ENCODE measurements around the gene FCN2. TPM values are rescaled to one million over a fixed set of nuclear protein-coding genes. Genes with fewer than 3 reads are reported as not detected.

Gene FCN2
- polyA plus RNA-seq, 1 of the 3 experiments (the other 2 are of a cell fraction) = not detected

DNA sequence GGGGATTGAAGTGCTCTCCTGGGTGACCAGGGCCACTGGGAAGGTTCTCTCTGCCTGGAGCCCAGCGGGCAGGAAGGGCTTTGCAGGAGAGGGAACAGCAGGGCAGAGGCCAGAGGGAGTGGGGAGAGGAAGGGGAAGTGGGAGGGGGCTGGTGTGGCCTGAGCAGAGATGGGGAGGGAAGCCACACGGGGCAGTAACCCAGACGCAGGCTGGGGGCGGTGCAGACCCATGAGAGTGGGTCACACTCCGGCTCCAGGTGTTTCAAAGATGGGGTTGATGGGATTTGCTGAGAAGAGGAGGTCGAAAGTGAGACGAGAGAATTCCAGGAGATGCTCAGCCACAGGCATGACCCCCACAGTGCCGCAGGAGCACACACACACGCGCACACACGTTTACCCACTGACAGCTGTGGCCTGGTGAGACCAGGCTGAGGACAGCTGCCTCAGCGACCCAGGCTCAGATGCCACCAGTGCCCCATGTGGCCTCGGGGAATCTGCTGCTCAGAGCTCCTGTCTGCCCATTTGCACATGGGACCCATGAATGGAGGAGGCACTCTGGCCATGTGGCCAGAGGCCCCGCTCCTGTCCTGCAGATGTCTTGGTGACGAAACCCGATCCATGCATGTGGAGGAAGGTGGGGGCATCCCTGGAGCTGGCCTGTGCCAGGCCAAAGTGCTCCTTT lies 32.7 kb upstream of the FCN2 start:
- no peak overlapping the region for H3K9ac ChIP-seq
- H4K20me1 ChIP-seq (ENCODE audit: insufficient read depth) = no peaks in the 10 kb centered on the region; the same call in 1 of the 2 replicates
- WGBS (ENCODE audit: low lambda C conversion rate) = 61% methylated on average over 10 of the region's 16 CpGs
- ChIA-PET CTCF (no interaction called here), POLR2A (no interaction called here)
- no peaks in the 10 kb centered on the region for H3K9me3 ChIP-seq
- H3K36me3 ChIP-seq (replicated peaks in 1 of 2; ENCODE audit: control insufficient read depth in 1 of 2, insufficient read depth in 2 of 2, low read length in 1 of 2) = peaks cover 21 to 24% of the 10 kb centered on the region in 2 experiments
- H3K9me2 ChIP-seq = no peaks in the 10 kb centered on the region
- TF ChIP-seq, protein P1, sequence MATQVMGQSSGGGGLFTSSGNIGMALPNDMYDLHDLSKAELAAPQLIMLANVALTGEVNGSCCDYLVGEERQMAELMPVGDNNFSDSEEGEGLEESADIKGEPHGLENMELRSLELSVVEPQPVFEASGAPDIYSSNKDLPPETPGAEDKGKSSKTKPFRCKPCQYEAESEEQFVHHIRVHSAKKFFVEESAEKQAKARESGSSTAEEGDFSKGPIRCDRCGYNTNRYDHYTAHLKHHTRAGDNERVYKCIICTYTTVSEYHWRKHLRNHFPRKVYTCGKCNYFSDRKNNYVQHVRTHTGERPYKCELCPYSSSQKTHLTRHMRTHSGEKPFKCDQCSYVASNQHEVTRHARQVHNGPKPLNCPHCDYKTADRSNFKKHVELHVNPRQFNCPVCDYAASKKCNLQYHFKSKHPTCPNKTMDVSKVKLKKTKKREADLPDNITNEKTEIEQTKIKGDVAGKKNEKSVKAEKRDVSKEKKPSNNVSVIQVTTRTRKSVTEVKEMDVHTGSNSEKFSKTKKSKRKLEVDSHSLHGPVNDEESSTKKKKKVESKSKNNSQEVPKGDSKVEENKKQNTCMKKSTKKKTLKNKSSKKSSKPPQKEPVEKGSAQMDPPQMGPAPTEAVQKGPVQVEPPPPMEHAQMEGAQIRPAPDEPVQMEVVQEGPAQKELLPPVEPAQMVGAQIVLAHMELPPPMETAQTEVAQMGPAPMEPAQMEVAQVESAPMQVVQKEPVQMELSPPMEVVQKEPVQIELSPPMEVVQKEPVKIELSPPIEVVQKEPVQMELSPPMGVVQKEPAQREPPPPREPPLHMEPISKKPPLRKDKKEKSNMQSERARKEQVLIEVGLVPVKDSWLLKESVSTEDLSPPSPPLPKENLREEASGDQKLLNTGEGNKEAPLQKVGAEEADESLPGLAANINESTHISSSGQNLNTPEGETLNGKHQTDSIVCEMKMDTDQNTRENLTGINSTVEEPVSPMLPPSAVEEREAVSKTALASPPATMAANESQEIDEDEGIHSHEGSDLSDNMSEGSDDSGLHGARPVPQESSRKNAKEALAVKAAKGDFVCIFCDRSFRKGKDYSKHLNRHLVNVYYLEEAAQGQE (IDR thresholded peaks at IDR 0.05; ENCODE audit: low read depth, low read length) = no peak
- TF ChIP-seq NRF1 (IDR thresholded peaks at IDR 0.05; ENCODE audit: low read depth, low read length) = no peak
- TF ChIP-seq, protein P2, sequence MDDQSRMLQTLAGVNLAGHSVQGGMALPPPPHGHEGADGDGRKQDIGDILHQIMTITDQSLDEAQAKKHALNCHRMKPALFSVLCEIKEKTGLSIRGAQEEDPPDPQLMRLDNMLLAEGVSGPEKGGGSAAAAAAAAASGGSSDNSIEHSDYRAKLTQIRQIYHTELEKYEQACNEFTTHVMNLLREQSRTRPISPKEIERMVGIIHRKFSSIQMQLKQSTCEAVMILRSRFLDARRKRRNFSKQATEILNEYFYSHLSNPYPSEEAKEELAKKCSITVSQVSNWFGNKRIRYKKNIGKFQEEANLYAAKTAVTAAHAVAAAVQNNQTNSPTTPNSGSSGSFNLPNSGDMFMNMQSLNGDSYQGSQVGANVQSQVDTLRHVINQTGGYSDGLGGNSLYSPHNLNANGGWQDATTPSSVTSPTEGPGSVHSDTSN (IDR thresholded peaks at IDR 0.05) = no peak
- TF ChIP-seq TCF12 (IDR thresholded peaks at IDR 0.05) = no peak
- TF ChIP-seq CHD2 (IDR thresholded peaks at IDR 0.05; ENCODE audit: low read length, partially characterized antibody) = no peak
- TF ChIP-seq, protein P3, sequence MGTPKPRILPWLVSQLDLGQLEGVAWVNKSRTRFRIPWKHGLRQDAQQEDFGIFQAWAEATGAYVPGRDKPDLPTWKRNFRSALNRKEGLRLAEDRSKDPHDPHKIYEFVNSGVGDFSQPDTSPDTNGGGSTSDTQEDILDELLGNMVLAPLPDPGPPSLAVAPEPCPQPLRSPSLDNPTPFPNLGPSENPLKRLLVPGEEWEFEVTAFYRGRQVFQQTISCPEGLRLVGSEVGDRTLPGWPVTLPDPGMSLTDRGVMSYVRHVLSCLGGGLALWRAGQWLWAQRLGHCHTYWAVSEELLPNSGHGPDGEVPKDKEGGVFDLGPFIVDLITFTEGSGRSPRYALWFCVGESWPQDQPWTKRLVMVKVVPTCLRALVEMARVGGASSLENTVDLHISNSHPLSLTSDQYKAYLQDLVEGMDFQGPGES (IDR thresholded peaks at IDR 0.05; ENCODE audit: low read depth, low read length) = no peak
- TF ChIP-seq NFIC (IDR thresholded peaks at IDR 0.05; ENCODE audit: borderline replicate concordance) = no peak
- TF ChIP-seq JUND (IDR thresholded peaks at IDR 0.05) = no peak
- no peak for TF ChIP-seq EP300 (IDR thresholded peaks at IDR 0.05; ENCODE audit: borderline replicate concordance in 1 of 2, low read depth in 1 of 2, low read length in 1 of 2)
- no peak for TF ChIP-seq SIN3A (IDR thresholded peaks at IDR 0.05; ENCODE audit: borderline replicate concordance, low read depth, low read length)
- no peak for TF ChIP-seq EZH2phosphoT487 (IDR thresholded peaks at IDR 0.05; ENCODE audit: borderline replicate concordance, low read depth)
- no peak for TF ChIP-seq FOSL2 (IDR thresholded peaks at IDR 0.05; ENCODE audit: borderline replicate concordance, low read depth)
- no peak for TF ChIP-seq TAF1 (IDR thresholded peaks at IDR 0.05; ENCODE audit: borderline replicate concordance, low read depth, low read length)
- no peak for TF ChIP-seq RAD21 (IDR thresholded peaks at IDR 0.05; ENCODE audit: low read length)
- TF ChIP-seq, protein P4, sequence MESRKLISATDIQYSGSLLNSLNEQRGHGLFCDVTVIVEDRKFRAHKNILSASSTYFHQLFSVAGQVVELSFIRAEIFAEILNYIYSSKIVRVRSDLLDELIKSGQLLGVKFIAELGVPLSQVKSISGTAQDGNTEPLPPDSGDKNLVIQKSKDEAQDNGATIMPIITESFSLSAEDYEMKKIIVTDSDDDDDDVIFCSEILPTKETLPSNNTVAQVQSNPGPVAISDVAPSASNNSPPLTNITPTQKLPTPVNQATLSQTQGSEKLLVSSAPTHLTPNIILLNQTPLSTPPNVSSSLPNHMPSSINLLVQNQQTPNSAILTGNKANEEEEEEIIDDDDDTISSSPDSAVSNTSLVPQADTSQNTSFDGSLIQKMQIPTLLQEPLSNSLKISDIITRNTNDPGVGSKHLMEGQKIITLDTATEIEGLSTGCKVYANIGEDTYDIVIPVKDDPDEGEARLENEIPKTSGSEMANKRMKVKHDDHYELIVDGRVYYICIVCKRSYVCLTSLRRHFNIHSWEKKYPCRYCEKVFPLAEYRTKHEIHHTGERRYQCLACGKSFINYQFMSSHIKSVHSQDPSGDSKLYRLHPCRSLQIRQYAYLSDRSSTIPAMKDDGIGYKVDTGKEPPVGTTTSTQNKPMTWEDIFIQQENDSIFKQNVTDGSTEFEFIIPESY (IDR thresholded peaks at IDR 0.05; ENCODE audit: borderline replicate concordance, low read depth) = no peak
- no peak for TF ChIP-seq GABPA (IDR thresholded peaks at IDR 0.05; ENCODE audit: low read depth)
- TF ChIP-seq SMC3 (IDR thresholded peaks at IDR 0.05; ENCODE audit: low read depth, low read length) = no peak
- no peak for TF ChIP-seq RXRA (IDR thresholded peaks at IDR 0.05; ENCODE audit: borderline replicate concordance, low read depth)
- H3K4me3 ChIP-seq (ENCODE audit: low read depth in 2 of 2, low read length in 1 of 2) = no peak overlapping the region
- H3K27ac ChIP-seq (ENCODE audit: low read depth in 2 of 2, low read length in 1 of 2) = no peak overlapping the region
- H3K27me3 ChIP-seq (ENCODE audit: insufficient read depth) = no peaks in the 10 kb centered on the region
- peaks cover 22% of the 10 kb centered on the region for H3F3A ChIP-seq (replicated peaks; ENCODE audit: insufficient read depth)
- DNase-seq = no peak
- H3K79me2 ChIP-seq (ENCODE audit: insufficient read depth) = no peaks in the 10 kb centered on the region
- no peaks in the 10 kb centered on the region for H3K4me1 ChIP-seq (ENCODE audit: control insufficient read depth in 1 of 2, insufficient read depth in 2 of 2, low read depth in 1 of 2, low read length in 1 of 2)
- H3K4me2 ChIP-seq = no peak overlapping the region
- no peak overlapping the region for H2AFZ ChIP-seq (ENCODE audit: low read depth)
